GM06990 (cell line): ENCODE results near the gene CLASP1.
A peak's percentile ranks its signal among the peaks of the same experiment; 100 is the strongest.

ENCODE experiments used
- DNase-seq: peaks from one replicate; pipeline ENCODE4 v3.0.0-alpha.2; 2011; ENCODE audit not compliant: insufficient read length; ENCODE audit errors: extremely low read depth
- H3K27me3 ChIP-seq: replicated peaks from 2 replicates; pipeline ENCODE4 v1.6.0; 2011; ENCODE audit warnings: low read length; ENCODE audit not compliant: control insufficient read depth, insufficient read depth
- H3K36me3 ChIP-seq: 2 replicates; pipeline ENCODE4 v1.5.1; 2011; ENCODE audit warnings: low read length; ENCODE audit not compliant: control insufficient read depth, insufficient read depth
- H3K4me3 ChIP-seq: replicated peaks from 2 replicates; pipeline ENCODE4 v1.5.1; 2011; ENCODE audit warnings: low read depth, mild to moderate bottlenecking, control low read depth, low read length
- CTCF ChIP-seq: IDR thresholded peaks from 2 replicates; pipeline ENCODE4 v1.5.1; 2011; ENCODE audit warnings: low read length, control low read depth, mild to moderate bottlenecking, inconsistent platforms; ENCODE audit not compliant: insufficient read depth, poor library complexity, severe bottlenecking

The CLASP1 gene

GRCh38 chr2:121297217-121297830, 351.9 kb downstream of the CLASP1 start:
- Histone ChIP-seq H3K27me3 (no peaks in the 10 kb centered on the region), H3K4me3 (no peak overlapping the region), H3K36me3 (no peaks in the 10 kb centered on the region)
- DNase-seq, result no peak
- TF ChIP-seq CTCF, result peak; percentile 61

- DNase-seq, result no peak
- no peak overlapping the region for H3K4me3 ChIP-seq
- no peaks in the 10 kb centered on the region for H3K36me3 ChIP-seq
- H3K27me3 ChIP-seq, result no peaks in the 10 kb centered on the region
- TF ChIP-seq CTCF, result no peak
Measured at GRCh38 chr2:121295911-121296650, 353.2 kb downstream of the CLASP1 start.

- Histone ChIP-seq H3K4me3 (no peak overlapping the region), H3K27me3 (no peaks in the 10 kb centered on the region), H3K36me3 (no peaks in the 10 kb centered on the region)
- no peak for DNase-seq
- TF ChIP-seq CTCF, result no peak
Measured at GRCh38 chr2:121294881-121295840, 354.1 kb downstream of the CLASP1 start.

- no peaks in the 10 kb centered on the region for H3K36me3 ChIP-seq
- no peak for TF ChIP-seq CTCF
- DNase-seq, result no peak
- no peaks in the 10 kb centered on the region for H3K27me3 ChIP-seq
- H3K4me3 ChIP-seq, result no peak overlapping the region
Measured at GRCh38 chr2:121293450-121294325, 355.6 kb downstream of the CLASP1 start.

GRCh38 chr2:121291251-121291580, 358.0 kb downstream of the CLASP1 start:
- H3K27me3 ChIP-seq, result no peaks in the 10 kb centered on the region; the same call in 1 of the 2 replicates
- no peak for DNase-seq
- TF ChIP-seq CTCF, result no peak
- H3K4me3 ChIP-seq, result no peak overlapping the region
- H3K36me3 ChIP-seq, result no peaks in the 10 kb centered on the region
